Osteoblast (primary cell): ENCODE measurements around the gene CHRD. TPM values are rescaled to one million over a fixed set of nuclear protein-coding genes. Genes with fewer than 3 reads are reported as not detected.

Experiments used
- DNase-seq: peaks from one replicate; pipeline ENCODE4 v3.0.0; 2011; ENCODE audit warnings: low spot score, mixed read lengths; ENCODE audit not compliant: insufficient read length; ENCODE audit errors: missing footprints
- H2AFZ ChIP-seq: 2 replicates; pipeline ENCODE4 v1.6.0; 2011; ENCODE audit warnings: mild to moderate bottlenecking, low read length
- H3K27ac ChIP-seq: 2 replicates; pipeline ENCODE4 v1.5.1; 2011; ENCODE audit warnings: mild to moderate bottlenecking, low read depth, low read length, moderate library complexity
- H3K27me3 ChIP-seq: 2 replicates; pipeline ENCODE4 v1.6.0; 2012; ENCODE audit warnings: mild to moderate bottlenecking, control low read depth, inconsistent platforms, low read length, moderate library complexity; ENCODE audit not compliant: insufficient read depth
- H3K36me3 ChIP-seq: 2 replicates; pipeline ENCODE4 v1.5.1; 2011; ENCODE audit warnings: mild to moderate bottlenecking, low read length, control low read depth, moderate library complexity; ENCODE audit not compliant: insufficient read depth
- H3K4me1 ChIP-seq: 2 replicates; pipeline ENCODE4 v1.5.1; 2011; ENCODE audit warnings: mild to moderate bottlenecking, low read length, control low read depth, moderate library complexity; ENCODE audit not compliant: insufficient read depth
- H3K4me2 ChIP-seq: 2 replicates; pipeline ENCODE4 v1.6.0; 2011; ENCODE audit warnings: mild to moderate bottlenecking, low read length; ENCODE audit not compliant: insufficient read depth
- H3K4me3 ChIP-seq: fragments of 200-600 bp; sonication (generic); 3 replicates; pipeline ENCODE4 v1.5.1; 2012; ENCODE audit warnings: mild to moderate bottlenecking, low read length, inconsistent platforms; ENCODE audit not compliant: insufficient read depth
- H3K79me2 ChIP-seq: 2 replicates; pipeline ENCODE4 v1.6.0; 2012; ENCODE audit warnings: mild to moderate bottlenecking, low read length, control low read depth, inconsistent platforms; ENCODE audit not compliant: insufficient read depth
- H3K9me3 ChIP-seq: 2 replicates; pipeline ENCODE4 v1.5.1; 2011; ENCODE audit warnings: low read depth, low read length, control low read depth
- H4K20me1 ChIP-seq: 2 replicates; pipeline ENCODE4 v1.6.0; 2012; ENCODE audit warnings: mild to moderate bottlenecking, low read length, control low read depth; ENCODE audit not compliant: insufficient read depth
- total RNA-seq: library from RNA; depleted of rRNA; stranded (reverse); fragments of >200 nt; gene quantifications from 2 replicates; pipeline ENCODE4 v1.2.3, GENCODE V29; 2012
- TF ChIP-seq, protein P1 (sequence below): IDR thresholded peaks from 2 replicates; pipeline ENCODE4 v1.5.1; 2011; ENCODE audit warnings: mild to moderate bottlenecking, low read depth, low read length, moderate library complexity; ENCODE audit errors: extremely low read depth

The CHRD gene
- total RNA-seq, 1 donor = 0.36 TPM

DNA sequence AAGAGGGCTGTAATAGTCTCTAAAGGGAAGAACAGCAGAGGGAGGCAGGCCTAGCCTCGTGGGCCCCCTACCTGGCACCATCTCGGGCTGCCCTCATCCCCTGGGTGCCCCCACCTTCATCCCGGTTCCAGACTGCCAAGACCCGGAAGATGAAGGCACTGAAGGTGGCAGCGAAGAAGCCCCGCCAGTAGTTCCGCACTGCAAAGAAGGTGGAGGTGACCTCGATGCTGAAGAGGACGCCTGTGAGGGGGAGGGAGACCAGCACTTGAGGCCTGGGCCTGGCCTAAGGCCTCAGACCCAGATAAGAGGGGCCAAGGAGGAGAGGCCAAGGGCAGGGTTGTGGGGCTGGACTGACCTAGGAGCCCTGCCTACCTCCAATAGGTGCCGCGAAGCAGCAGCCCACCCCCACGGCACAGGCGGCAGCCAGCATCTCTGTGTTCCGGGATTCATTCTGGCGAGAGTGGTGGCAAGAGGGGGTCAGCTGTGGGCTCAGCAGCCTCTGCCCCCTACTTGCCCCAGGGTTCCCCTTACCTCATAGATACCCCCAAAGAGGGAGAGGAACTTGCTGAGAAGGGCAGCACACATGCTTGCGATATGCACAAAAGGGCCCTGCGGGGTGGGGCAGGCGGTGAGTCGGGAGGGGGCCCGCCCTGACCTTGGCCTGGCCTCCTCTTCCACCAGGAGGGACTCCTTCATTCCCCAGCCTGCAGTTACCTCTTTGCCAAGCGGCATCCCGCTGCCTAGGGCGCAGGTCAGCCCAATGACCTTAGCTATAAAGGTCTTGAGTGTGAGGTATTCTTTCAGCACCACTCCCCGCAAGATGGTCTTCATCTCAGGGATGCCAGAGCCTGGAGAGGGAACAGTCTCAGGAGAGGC, 22.4 kb upstream of the CHRD start:
- Histone ChIP-seq H3K27me3 (no peaks in the 10 kb centered on the region), H3K79me2 (peaks cover 6% of the 10 kb centered on the region), H3K4me2 (no peak overlapping the region), H3K27ac (no peak overlapping the region), H3K9me3 (no peaks in the 10 kb centered on the region), H4K20me1 (peaks cover 7% of the 10 kb centered on the region), H3K36me3 (no peaks in the 10 kb centered on the region), H3K4me1 (peaks cover 17% of the 10 kb centered on the region), H3K4me3 (no peak overlapping the region), H2AFZ (no peak overlapping the region)
- no peak for DNase-seq
- TF ChIP-seq, protein P1, sequence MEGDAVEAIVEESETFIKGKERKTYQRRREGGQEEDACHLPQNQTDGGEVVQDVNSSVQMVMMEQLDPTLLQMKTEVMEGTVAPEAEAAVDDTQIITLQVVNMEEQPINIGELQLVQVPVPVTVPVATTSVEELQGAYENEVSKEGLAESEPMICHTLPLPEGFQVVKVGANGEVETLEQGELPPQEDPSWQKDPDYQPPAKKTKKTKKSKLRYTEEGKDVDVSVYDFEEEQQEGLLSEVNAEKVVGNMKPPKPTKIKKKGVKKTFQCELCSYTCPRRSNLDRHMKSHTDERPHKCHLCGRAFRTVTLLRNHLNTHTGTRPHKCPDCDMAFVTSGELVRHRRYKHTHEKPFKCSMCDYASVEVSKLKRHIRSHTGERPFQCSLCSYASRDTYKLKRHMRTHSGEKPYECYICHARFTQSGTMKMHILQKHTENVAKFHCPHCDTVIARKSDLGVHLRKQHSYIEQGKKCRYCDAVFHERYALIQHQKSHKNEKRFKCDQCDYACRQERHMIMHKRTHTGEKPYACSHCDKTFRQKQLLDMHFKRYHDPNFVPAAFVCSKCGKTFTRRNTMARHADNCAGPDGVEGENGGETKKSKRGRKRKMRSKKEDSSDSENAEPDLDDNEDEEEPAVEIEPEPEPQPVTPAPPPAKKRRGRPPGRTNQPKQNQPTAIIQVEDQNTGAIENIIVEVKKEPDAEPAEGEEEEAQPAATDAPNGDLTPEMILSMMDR = no peak

DNA sequence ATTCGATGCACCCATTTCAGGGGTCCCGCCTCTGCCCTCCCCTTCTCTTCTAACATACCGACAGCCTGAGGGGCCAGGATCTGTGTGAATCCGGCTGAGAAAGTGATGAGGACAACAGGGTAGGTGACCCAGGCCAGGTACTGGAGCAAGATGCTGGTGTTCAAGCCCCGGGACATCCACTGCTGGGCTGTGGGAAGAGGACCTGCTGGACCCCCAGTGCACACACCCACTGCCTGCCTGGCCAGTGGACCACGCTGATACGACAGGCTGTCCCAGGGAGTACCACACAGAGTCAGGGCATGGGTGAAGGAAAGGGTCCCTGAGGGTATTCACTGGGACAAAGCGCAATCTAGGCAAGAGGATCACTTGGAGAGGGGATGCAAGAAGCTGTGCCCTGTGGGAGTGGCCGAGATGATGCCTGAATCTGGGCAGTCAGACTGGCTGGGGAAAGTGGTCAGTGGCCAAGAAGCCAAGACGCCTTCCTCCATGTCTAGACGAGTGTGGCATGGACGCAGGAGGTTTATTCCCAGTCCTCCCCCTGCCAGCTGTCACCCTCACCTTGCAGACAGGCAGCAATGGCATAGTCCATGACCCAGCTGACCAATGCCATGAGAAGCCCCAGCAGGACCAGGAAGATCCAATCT, 21.6 kb upstream of the CHRD start:
- Histone ChIP-seq H3K4me2 (no peak overlapping the region), H2AFZ (no peak overlapping the region), H3K4me3 (no peak overlapping the region), H4K20me1 (peaks cover 5% of the 10 kb centered on the region), H3K4me1 (peaks cover 17% of the 10 kb centered on the region), H3K27ac (no peak overlapping the region), H3K79me2 (peaks cover 6% of the 10 kb centered on the region), H3K27me3 (no peaks in the 10 kb centered on the region), H3K9me3 (no peaks in the 10 kb centered on the region), H3K36me3 (no peaks in the 10 kb centered on the region)
- no peak for DNase-seq
- TF ChIP-seq, protein P1 = no peak

GRCh38 chr3:184358921-184359350, 20.9 kb upstream of the CHRD start:
- DNase-seq = no peak
- TF ChIP-seq, protein P1 = no peak
- H3K4me1 ChIP-seq = peaks cover 18% of the 10 kb centered on the region
- no peaks in the 10 kb centered on the region for H3K27me3 ChIP-seq
- no peak overlapping the region for H2AFZ ChIP-seq
- no peak overlapping the region for H3K4me2 ChIP-seq
- no peak overlapping the region for H3K27ac ChIP-seq
- peaks cover 13% of the 10 kb centered on the region for H3K79me2 ChIP-seq
- no peak overlapping the region for H3K4me3 ChIP-seq
- H3K36me3 ChIP-seq = no peaks in the 10 kb centered on the region
- peaks cover 5% of the 10 kb centered on the region for H4K20me1 ChIP-seq
- no peaks in the 10 kb centered on the region for H3K9me3 ChIP-seq

GRCh38 chr3:184359610-184360009, 20.2 kb upstream of the CHRD start:
- no peak overlapping the region for H3K27ac ChIP-seq
- peaks cover 25% of the 10 kb centered on the region for H3K4me1 ChIP-seq
- H4K20me1 ChIP-seq = peaks cover 8% of the 10 kb centered on the region
- H3K79me2 ChIP-seq = peaks cover 20% of the 10 kb centered on the region
- H3K9me3 ChIP-seq = no peaks in the 10 kb centered on the region
- no peak overlapping the region for H2AFZ ChIP-seq
- peaks cover 3% of the 10 kb centered on the region for H3K36me3 ChIP-seq
- H3K27me3 ChIP-seq = no peaks in the 10 kb centered on the region
- H3K4me2 ChIP-seq = no peak overlapping the region
- TF ChIP-seq, protein P1 = no peak
- no peak for DNase-seq
- H3K4me3 ChIP-seq = no peak overlapping the region
